NCI-H1048 (cell line): ENCODE results near the gene ZNF430.
"Not testable (repeated sequence)": the region's sequence is repeated elsewhere in the genome, so short reads cannot be mapped to it uniquely, and the experiment has no call there.

ENCODE experiments used
- DNase-seq: peaks from one replicate; lab custom pipeline; 2025; lab: John Stamatoyannopoulos, UW

Gene ZNF430

GRCh38 chr19:21020298-21021227, at the start of gene ZNF430:
ZNF430 (plus strand) TSS chr19:21020657; CDS start chr19:21020801, 144 bp downstream.
- peak; percentile 86 for DNase-seq

- not testable (repeated sequence) for DNase-seq
Observed at GRCh38 chr19:20992788-20993187, 27.7 kb upstream of the ZNF430 start.

DNA sequence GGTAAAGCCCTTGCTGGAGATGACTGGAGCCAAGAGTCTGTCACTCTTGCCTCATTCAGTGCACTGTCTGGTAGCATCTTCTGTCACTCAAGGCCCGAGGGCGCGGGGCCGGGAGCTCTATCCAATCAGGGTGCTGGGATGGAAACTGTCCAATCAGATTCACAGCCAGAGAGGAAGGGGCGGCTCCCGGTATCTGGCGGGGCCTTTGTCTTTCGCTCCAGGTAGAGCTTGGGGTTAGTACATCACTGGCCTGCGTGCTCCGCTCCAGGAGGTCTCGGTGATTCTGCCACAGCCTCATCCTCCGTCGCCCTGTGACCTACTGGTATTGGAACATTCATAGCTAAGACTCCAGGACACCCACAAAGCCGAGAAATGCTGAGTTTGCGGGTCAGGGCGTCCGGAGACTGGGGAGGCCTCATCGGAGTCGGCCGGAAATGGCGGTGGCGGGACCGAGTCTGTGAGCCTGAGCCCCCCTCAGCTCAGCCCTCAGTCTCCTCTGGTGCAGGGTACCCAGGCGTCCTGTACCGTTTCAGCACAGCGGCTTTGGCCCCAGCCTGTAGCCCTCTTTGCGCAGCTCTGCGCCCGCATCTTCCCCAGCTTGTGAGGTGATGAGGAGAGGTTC, 20.6 kb upstream of the ZNF430 start:
- DNase-seq, result no peak

DNA sequence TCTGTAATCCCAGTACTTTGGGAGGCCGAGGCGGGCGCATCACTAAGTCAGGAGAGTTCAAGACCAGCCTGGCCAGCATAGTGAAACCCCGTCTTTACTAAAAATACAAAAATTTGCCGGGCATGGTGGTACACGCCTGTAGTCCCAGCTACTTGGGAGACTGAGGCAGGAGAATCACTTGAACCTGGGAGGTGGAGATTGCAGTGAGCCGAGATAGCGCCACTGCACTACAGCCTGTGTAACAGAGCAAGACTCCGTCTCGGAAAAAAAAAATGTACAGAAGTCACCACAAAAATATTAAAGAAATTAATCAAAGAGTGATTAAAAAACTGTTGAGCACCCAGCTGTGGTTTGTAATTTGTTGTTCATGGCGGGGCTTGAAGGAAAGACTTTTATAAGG, 781 bp downstream of the ZNF430 start:
- not testable (repeated sequence) for DNase-seq

GRCh38 chr19:21022996-21023395, 2.5 kb downstream of the ZNF430 start:
- no peak for DNase-seq

GRCh38 chr19:21023901-21024300, 3.4 kb downstream of the ZNF430 start:
- no peak for DNase-seq

DNA sequence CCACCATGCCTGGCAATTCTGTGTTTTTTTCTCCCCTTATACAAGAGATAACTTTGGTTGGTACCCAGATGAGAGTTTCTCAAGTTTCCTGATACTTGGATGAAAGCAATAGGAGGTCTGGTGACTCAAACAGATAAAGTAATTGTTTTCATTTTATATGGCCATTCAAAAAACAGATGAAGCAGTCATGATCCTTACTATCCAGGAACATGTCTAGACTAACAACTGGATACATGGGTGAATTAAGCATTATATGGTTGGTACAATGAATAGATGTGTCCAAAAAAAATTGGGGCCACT, 8.5 kb downstream of the ZNF430 start:
- no peak for DNase-seq

- no peak for DNase-seq
Observed at GRCh38 chr19:21045028-21045427, 24.6 kb downstream of the ZNF430 start.

- DNase-seq, result no peak
Observed at GRCh38 chr19:21046489-21046888, 26.0 kb downstream of the ZNF430 start.

DNA sequence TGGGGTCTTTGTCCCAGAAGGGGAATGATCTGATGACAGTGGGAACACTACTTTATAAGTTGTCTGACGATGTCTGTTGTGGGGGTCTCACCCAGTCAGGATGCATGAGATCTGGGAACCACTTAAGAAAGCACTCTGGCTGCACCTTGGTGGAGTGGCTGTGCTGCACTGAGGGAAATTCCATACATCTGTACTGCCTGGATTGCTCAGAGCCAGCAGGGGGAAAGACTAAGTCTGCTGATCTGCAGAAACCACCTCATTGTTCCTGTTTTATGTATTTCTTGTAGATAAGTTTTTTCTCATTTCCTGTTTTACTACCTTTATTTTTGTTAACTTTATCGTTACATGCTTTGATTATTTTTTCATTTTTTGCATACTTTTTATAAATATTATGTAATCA, 27.3 kb downstream of the ZNF430 start:
- DNase-seq, result no peak

GRCh38 chr19:21052902-21053301, 32.4 kb downstream of the ZNF430 start:
- DNase-seq, result no peak

GRCh38 chr19:21065336-21065735, 44.9 kb downstream of the ZNF430 start:
- no peak for DNase-seq

DNA sequence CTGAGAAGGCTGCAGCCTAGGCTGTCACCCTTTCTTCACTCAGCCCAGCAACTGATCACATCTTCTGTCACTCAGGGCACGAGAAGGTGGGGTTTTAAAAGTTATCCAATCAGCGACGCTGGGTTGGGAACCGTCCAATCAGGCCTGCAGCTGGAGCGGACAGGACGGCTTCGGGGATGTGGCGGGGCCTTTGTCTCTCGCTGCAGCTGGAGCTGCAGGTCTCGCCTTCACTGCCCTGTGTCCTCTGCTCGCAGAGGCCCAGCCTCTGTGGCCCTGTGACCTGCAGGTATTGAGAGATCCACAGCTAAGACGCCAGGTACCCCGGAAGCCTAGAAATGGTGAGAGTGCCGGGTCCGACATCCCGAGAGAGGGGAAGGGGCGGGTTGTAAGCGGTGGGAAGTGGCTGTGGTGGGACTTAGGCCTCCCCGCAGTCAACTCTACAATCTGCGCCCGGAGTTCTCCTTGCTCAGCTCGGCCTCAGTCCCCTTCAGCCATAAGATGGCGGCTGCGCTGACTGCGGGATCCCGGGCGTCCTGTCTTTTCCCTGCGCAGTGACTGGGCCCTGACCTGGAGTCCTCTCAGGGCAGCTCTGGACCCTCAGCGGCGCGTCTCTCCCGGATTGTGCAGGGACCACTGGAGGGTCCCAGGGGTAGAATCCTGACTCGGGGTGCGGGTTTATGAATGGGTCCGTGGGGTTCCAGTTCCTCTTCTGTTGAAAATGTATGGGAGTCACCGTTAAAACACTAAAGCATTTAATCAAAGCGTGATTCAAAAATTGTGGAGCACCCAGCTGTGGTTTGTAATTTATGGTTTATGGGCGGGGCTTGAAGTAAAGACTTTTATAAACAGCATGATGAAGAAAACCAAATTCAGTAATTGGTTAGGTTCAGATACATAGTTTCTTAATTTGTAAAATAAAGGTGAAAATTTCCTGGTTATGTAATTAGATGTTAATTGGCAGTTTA, 61.8 kb downstream of the ZNF430 start, which contains the start of gene ZNF714:
Gene ZNF714, plus strand, starts transcription at position 193 of the 965 bp plus-strand sequence. CDS start 16,066 bp downstream, outside the sequence.
- peak; percentile 62 for DNase-seq

- no peak for DNase-seq
Observed at GRCh38 chr19:21084343-21084742, 63.9 kb downstream of the ZNF430 start.

- no peak for DNase-seq
Observed at GRCh38 chr19:21087871-21088270, 67.4 kb downstream of the ZNF430 start.

DNA sequence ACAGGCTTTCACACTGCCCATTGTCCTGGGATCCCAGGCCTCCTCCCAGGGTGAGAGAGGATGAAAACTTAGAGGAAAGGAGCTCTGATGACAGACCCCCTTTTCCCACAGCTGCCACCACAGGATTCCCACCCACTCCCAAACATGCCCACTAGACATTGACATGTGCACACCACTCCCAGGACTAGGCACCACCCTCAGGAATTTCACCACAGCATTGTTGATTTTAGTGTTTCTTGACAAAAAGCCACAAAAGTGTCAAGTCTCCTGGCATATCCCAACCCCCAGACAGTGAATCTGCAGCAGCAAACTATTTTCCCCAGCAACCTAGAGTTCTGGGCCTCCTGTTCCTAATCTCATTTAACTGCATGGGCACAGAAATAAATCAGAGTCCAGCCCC, 71.7 kb downstream of the ZNF430 start:
- DNase-seq, result no peak

DNA sequence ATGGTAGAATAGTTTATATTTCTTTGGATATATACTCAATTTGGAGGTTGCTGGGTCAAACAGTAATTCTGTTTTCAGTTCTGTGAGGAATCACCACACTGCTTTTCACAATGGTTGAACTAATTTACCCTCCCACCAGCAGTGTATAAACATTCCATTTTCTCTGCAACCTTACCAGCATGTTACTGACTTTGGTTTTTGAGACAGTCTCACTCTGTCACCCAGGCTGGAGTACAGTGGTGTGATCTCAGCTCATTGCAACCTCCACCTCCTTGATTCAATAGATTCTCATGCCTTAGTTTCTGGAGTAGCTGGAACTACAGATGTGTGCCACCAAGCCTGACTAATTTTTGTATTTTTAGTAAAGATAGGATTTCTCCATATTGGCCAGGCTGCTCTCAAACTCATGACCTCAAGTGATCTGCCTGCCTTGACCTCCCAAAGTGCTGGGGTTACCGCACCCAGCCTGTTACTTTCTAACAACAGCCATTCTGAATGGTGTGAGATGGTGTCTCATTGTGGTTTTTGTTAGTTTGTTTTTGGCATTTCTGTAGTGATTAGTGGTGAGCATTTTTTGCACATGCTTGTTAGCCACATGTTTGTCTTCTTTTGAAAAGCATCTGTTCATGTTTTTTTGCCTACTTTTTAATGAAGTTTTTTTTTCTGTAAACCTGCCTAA, 74.0 kb downstream of the ZNF430 start:
- DNase-seq, result no peak

GRCh38 chr19:21098291-21098690, 77.8 kb downstream of the ZNF430 start:
- DNase-seq, result no peak

- no peak for DNase-seq
Observed at GRCh38 chr19:21101521-21102242, 81.2 kb downstream of the ZNF430 start.

- no peak for DNase-seq
Observed at GRCh38 chr19:21109116-21109515, 88.7 kb downstream of the ZNF430 start.
